Naive B cell (primary cell): ENCODE measurements around the gene PGBD2. TPM values are rescaled to one million over a fixed set of nuclear protein-coding genes. Genes with fewer than 3 reads are reported as not detected.

ENCODE experiments used
- polyA plus RNA-seq, 6 donors: library from polyadenylated mRNA; unstranded; fragments of 300-500 nt; fragmentation: Illumina TruSeq; gene quantifications; one replicate each; pipeline ENCODE4 v1.2.3, GENCODE V29; 2021; ENCODE audit warnings: low read depth in 6 of 6

Gene PGBD2
- polyA plus RNA-seq, 6 donors from 2014 or later, result 9.1 to 23.2 (median 17.7) TPM

Other genes with a start within 250 kb of the PGBD2 start
- not detected for gene OR14I1, start 203.5 kb upstream of the PGBD2 start, polyA plus RNA-seq
- under 1 TPM in 1 of 6 donors, not detected in 5; 0.39 TPM for gene LYPD8, start 150.5 kb upstream of the PGBD2 start, polyA plus RNA-seq
- 1 to 10 TPM; 1.5 to 5.3 (median 2.8) TPM for gene SH3BP5L, start 80.3 kb upstream of the PGBD2 start, polyA plus RNA-seq
- gene ZNF672, start 68.0 kb upstream of the PGBD2 start, polyA plus RNA-seq, result 10 to 100 TPM; 31.7 to 61.5 (median 41.1) TPM
- gene ZNF692, start 47.1 kb upstream of the PGBD2 start, polyA plus RNA-seq, result 10 to 100 TPM in 1 of 6 donors, 1 to 10 TPM in 5; 3.1 to 16.1 (median 8.4) TPM